H9 (cell line): ENCODE results near the gene HDC. TPM values are rescaled to one million over a fixed set of nuclear protein-coding genes. Genes with fewer than 3 reads are reported as not detected.

Source experiments
- DNase-seq: peaks from one replicate; pipeline ENCODE4 v3.0.0-alpha.2; 2017
- H2AFZ ChIP-seq: one replicate; pipeline ENCODE4 v1.6.1; 2013; ENCODE audit warnings: mild to moderate bottlenecking, low read length, control low read depth, moderate library complexity
- H2AK5ac ChIP-seq: 2 replicates; pipeline ENCODE4 v1.6.1; 2013; ENCODE audit warnings: low read length, control low read depth, mixed read lengths; ENCODE audit not compliant: insufficient read length
- H2BK120ac ChIP-seq: one replicate; pipeline ENCODE4 v1.6.1; 2013; ENCODE audit warnings: low read depth, mild to moderate bottlenecking, low read length, control low read depth, inconsistent platforms; ENCODE audit not compliant: poor library complexity, severe bottlenecking
- H2BK12ac ChIP-seq: 2 replicates; pipeline ENCODE4 v1.6.1; 2013; ENCODE audit warnings: low read length, control low read depth, mixed read lengths, low read depth; ENCODE audit not compliant: insufficient read length
- H2BK15ac ChIP-seq: 2 replicates; pipeline ENCODE4 v1.6.1; 2013; ENCODE audit warnings: low read depth, low read length, control low read depth
- H2BK20ac ChIP-seq: one replicate; pipeline ENCODE4 v1.6.1; 2013; ENCODE audit warnings: low read depth, mild to moderate bottlenecking, low read length, control low read depth, inconsistent platforms; ENCODE audit not compliant: poor library complexity, severe bottlenecking
- H2BK5ac ChIP-seq: 2 replicates; pipeline ENCODE4 v1.6.1; 2013; ENCODE audit warnings: low read length, control low read depth, mixed read lengths; ENCODE audit not compliant: insufficient read length
- H3K14ac ChIP-seq: 2 replicates; pipeline ENCODE4 v1.6.1; 2013; ENCODE audit warnings: low read length, control low read depth; ENCODE audit not compliant: insufficient read depth
- H3K18ac ChIP-seq: 2 replicates; pipeline ENCODE4 v1.6.1; 2013; ENCODE audit warnings: low read depth, mild to moderate bottlenecking, mixed read lengths, low read length, control low read depth; ENCODE audit not compliant: insufficient read length
- H3K23ac ChIP-seq: 2 replicates; pipeline ENCODE4 v1.6.1; 2013; ENCODE audit warnings: low read length, control low read depth, mixed read lengths, low read depth; ENCODE audit not compliant: insufficient read length
- H3K23me2 ChIP-seq: 2 replicates; pipeline ENCODE4 v1.6.1; 2013; ENCODE audit warnings: low read depth, mild to moderate bottlenecking, mixed read lengths, low read length, control low read depth; ENCODE audit not compliant: insufficient read length, poor library complexity, severe bottlenecking
- H3K27ac ChIP-seq: 2 replicates; pipeline ENCODE4 v1.5.1; 2013; ENCODE audit warnings: low read length, control low read depth, mixed read lengths, low read depth; ENCODE audit not compliant: insufficient read length
- H3K27me3 ChIP-seq: 2 replicates; pipeline ENCODE4 v1.6.1; 2013; ENCODE audit warnings: low read length, control low read depth, inconsistent platforms; ENCODE audit not compliant: insufficient read depth
- H3K4ac ChIP-seq: 2 replicates; pipeline ENCODE4 v1.6.1; 2013; ENCODE audit warnings: low read depth, mild to moderate bottlenecking, control low read depth, inconsistent platforms, low read length, moderate library complexity
- H3K4me1 ChIP-seq: 2 replicates; pipeline ENCODE4 v1.6.1; 2013; ENCODE audit warnings: low read length, control low read depth, inconsistent platforms; ENCODE audit not compliant: insufficient read depth
- H3K4me2 ChIP-seq: 2 replicates; pipeline ENCODE4 v1.6.1; 2013; ENCODE audit warnings: low read length, control low read depth, mixed read lengths; ENCODE audit not compliant: insufficient read length, insufficient read depth
- H3K56ac ChIP-seq: 2 replicates; pipeline ENCODE4 v1.6.1; 2013; ENCODE audit warnings: low read depth, mild to moderate bottlenecking, mixed read lengths, low read length, control low read depth; ENCODE audit not compliant: insufficient read length
- H3K79me1 ChIP-seq: 2 replicates; pipeline ENCODE4 v1.6.1; 2013; ENCODE audit warnings: low read depth, mild to moderate bottlenecking, moderate library complexity, low read length, control low read depth, inconsistent platforms; ENCODE audit not compliant: insufficient read depth, poor library complexity, severe bottlenecking
- H3K79me2 ChIP-seq: 2 replicates; pipeline ENCODE4 v1.6.1; 2013; ENCODE audit warnings: low read length, control low read depth, inconsistent platforms; ENCODE audit not compliant: insufficient read depth
- H3K9ac ChIP-seq: 2 replicates; pipeline ENCODE4 v1.6.1; 2013; ENCODE audit warnings: low read length, control low read depth, mixed read lengths; ENCODE audit not compliant: insufficient read length; ENCODE audit errors: extremely low read depth
- H3K9me3 ChIP-seq: one replicate; pipeline ENCODE4 v1.6.1; 2013; ENCODE audit warnings: low read depth, low read length, inconsistent platforms; ENCODE audit not compliant: control insufficient read depth
- H3T11ph ChIP-seq: one replicate; pipeline ENCODE4 v1.6.1; 2013; ENCODE audit warnings: mild to moderate bottlenecking, low read length, control low read depth, inconsistent platforms
- H4K20me1 ChIP-seq: one replicate; pipeline ENCODE4 v1.6.1; 2013; ENCODE audit not compliant: control insufficient read depth, insufficient read length, insufficient read depth
- H4K5ac ChIP-seq: 2 replicates; pipeline ENCODE4 v1.6.1; 2013; ENCODE audit warnings: low read depth, mild to moderate bottlenecking, mixed read lengths, low read length, control low read depth; ENCODE audit not compliant: insufficient read length
- H4K8ac ChIP-seq: replicated peaks from 2 replicates; pipeline ENCODE4 v1.6.1; 2013; ENCODE audit warnings: low read length, control low read depth, mixed read lengths, low read depth; ENCODE audit not compliant: insufficient read length
- H4K91ac ChIP-seq: 2 replicates; pipeline ENCODE4 v1.6.1; 2013; ENCODE audit warnings: low read depth, mild to moderate bottlenecking, moderate library complexity, mixed read lengths, low read length, control low read depth; ENCODE audit not compliant: insufficient read length
- H3K27ac Mint-ChIP-seq, 3 experiments: 2 replicates in 2 of 3; 3 replicates in 1 of 3; pipeline ENCODE4 v1.8.0; 2020 to 2021; ENCODE audit warnings: mixed read lengths in 3 of 3, mild to moderate bottlenecking in 1 of 3, moderate library complexity in 1 of 3
- H3K27me3 Mint-ChIP-seq: 2 replicates; pipeline ENCODE4 v1.8.0; 2021; ENCODE audit warnings: low read depth, mild to moderate bottlenecking, moderate library complexity, mixed read lengths
- H3K36me3 Mint-ChIP-seq, 3 experiments: 2 replicates in 2 of 3; 3 replicates in 1 of 3; pipeline ENCODE4 v1.8.0; 2020 to 2021; ENCODE audit warnings: low read depth in 3 of 3, mixed read lengths in 3 of 3; ENCODE audit not compliant: insufficient read depth in 1 of 3
- H3K4me1 Mint-ChIP-seq, 2 experiments: 2 replicates each; pipeline ENCODE4 v1.8.0; 2020; ENCODE audit warnings: mixed read lengths in 2 of 2
- H3K4me3 Mint-ChIP-seq, 2 experiments: 2 replicates in 1 of 2; 3 replicates in 1 of 2; pipeline ENCODE4 v1.8.0; 2020 to 2021; ENCODE audit warnings: mild to moderate bottlenecking in 2 of 2, mixed read lengths in 2 of 2, moderate library complexity in 1 of 2
- H3K9me3 Mint-ChIP-seq, 2 experiments: 2 replicates in 1 of 2; 3 replicates in 1 of 2; pipeline ENCODE4 v1.8.0; 2020; ENCODE audit warnings: mild to moderate bottlenecking in 2 of 2, mixed read lengths in 2 of 2, moderate library complexity in 1 of 2
- CTCF ChIP-seq: fragments of 200-600 bp; sonication (generic); conservative IDR thresholded peaks from 3 replicates; pipeline ENCODE4 v1.8.0; 2021; ENCODE audit warnings: antibody characterized with exemption, mild to moderate bottlenecking
- WGBS: extraction: QIAGEN DNeasy Blood & Tissue Kit; methylation state at CpG from one replicate; pipeline ENCODE4 v1.1.7; 2013; ENCODE audit warnings: missing lambda C conversion rate, low lambda C conversion rate, mixed read lengths; ENCODE audit not compliant: insufficient read length; ENCODE audit errors: extremely low coverage; 5-methylcytosine and 5-hydroxymethylcytosine counted together
- total RNA-seq: library from RNA; stranded (reverse); gene quantifications from 2 replicates; pipeline ENCODE4 v1.2.1, GENCODE V29; 2021

Gene HDC
- total RNA-seq, 1 experiment from 2014 or later = not detected

GRCh38 chr15:50277370-50277769 is 11.8 kb upstream of the HDC start:
- WGBS = no CpG with 5 or more reads among the region's 1 CpG
- Histone ChIP-seq H3K23ac (no peak overlapping the region), H3K4ac (no peak overlapping the region), H3T11ph (no peak overlapping the region), H2BK120ac (no peak overlapping the region), H3K14ac (no peak overlapping the region), H2BK12ac (no peak overlapping the region), H4K20me1 (no peaks in the 10 kb centered on the region), H4K5ac (no peak overlapping the region), H2AK5ac (no peak overlapping the region), H3K27me3 (no peaks in the 10 kb centered on the region), H3K18ac (no peak overlapping the region), H2AFZ (no peak overlapping the region), H3K23me2 (no peaks in the 10 kb centered on the region), H4K91ac (no peak overlapping the region), H3K9ac (no peak overlapping the region), H3K79me2 (no peaks in the 10 kb centered on the region), H2BK15ac (no peak overlapping the region), H3K4me1 (no peaks in the 10 kb centered on the region), H3K27ac (no peak overlapping the region), H4K8ac (no peak overlapping the region), H3K9me3 (no peaks in the 10 kb centered on the region), H3K4me2 (no peak overlapping the region), H3K56ac (no peak overlapping the region), H3K79me1 (no peaks in the 10 kb centered on the region), H2BK5ac (no peak overlapping the region), H2BK20ac (no peak overlapping the region)
- TF ChIP-seq CTCF = no peak
- Mint-ChIP-seq H3K9me3 (no peaks in the 10 kb centered on the region), H3K4me3 (no peak overlapping the region), H3K36me3 (no peaks in the 10 kb centered on the region; a peak in 1 of 7 replicates), H3K4me1 (0 out of 4 replicates have a peak, but pooled peaks cover 0 to 3% of the 10 kb centered on the region in 2 experiments), H3K27ac (0 out of 7 replicates have a peak overlapping the region, but pooled peaks of 1 of the 3 experiments have one; percentile 24), H3K27me3 (no peaks in the 10 kb centered on the region)
- no peak for DNase-seq
